ENCODE data around the gene CDC42.

Gene CDC42

DNA sequence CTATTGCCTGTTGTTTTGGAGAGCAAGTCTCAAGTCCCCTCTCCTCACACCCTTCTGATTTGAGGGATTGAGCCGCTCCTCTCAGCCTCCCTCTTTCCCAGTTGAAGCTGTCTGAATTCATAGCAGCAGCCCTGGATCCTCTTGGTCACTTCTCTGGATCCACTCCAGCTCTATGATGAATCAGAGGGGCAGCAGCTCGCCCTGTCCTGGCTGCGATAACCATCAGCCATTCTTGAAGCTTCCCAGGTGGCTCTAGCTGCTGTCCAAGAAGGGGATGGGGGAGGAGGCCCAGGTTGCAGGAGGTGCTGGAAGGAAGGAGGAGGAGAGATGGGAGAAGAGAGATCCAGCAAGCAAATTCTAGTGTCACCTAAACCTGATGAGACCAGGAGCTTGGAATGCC lies 59.1 kb downstream of the CDC42 start:
- no peak for DNase-seq

DNA sequence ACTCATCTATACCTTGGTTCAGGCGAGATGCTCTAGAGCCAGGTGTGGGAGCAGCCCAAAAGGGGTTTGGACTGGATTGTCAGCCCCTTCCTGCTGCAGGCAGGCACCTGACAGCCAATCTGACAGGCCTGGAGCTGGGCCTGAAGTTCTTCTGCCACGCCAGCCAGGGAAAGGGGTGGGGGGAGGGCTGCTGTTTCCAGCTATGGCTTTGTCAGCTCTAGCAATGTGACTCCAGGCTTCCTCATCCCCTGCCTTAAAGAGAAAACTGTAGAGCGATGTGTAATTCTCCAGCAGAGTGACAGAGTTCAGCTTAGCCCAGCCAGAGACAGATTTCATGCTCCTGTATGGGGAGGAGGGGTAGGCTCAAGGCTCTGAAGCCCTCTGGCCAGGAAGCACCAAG lies 60.0 kb downstream of the CDC42 start:
- DNase-seq, result no peak

DNA sequence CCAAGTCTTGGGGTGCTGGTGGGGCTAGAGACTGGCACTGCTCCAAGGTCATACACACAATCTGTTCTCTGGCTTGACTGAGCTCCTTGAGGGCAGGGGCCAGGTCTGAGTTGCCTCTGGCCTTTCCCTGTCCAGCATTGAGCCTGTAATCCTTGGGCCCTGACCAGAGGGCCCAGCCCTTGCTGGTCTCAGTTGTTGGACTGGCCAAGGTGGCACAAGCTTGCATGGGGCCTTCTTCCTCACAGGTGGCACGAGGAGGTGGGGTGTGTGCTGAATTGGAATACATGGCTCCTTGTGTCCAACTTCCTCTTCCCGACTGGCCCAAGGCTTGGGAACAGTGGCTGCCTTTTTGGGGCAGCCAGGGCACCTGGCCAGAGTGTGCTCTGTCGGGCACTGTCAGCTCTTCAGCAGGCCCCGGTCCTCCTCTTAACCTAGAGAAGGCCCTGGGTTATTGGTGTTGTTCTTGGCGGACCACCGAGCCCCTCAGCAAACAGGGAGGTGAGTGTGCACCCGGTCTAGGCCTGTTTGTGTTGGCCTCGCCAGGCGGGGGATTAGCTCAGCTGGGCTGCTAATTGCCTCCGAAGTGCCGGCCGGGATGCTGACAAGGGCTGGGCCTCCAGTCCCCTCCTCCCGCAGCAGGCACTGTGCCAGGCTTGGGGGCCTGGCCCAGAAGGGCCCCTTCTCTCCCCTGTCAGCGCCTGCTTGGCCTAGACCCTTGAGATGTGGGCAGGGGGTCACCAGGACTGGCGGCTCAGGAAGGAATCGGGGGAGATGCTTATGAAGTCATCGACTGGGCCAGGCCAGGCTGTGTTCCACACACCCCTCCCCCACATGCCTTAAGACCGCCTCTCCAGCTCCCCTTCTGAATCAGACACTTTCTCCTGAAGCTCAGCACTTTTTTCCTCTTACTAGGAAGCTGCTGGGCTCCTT lies 61.8 kb downstream of the CDC42 start:
- no peak for DNase-seq

DNA sequence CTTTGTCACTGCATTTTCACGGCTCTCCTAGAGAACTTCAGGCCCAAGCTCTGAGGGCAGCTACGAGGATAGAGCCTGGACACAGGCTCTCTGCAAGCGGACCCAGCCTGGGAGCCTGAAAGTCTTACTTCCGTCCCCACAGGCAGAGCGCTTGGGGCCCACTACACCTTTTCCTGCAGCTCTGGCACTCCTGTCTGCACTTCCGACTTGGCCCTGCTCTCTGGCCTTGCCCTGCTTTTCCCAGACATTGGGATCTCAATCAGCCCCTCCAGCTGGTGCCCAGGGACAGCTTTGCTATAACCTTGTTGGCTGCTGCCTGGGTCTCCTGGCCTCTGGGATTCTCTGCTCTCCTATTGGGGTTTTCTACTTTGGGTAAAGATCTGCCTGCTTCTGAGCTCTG lies 62.8 kb downstream of the CDC42 start:
- no peak for DNase-seq

DNA sequence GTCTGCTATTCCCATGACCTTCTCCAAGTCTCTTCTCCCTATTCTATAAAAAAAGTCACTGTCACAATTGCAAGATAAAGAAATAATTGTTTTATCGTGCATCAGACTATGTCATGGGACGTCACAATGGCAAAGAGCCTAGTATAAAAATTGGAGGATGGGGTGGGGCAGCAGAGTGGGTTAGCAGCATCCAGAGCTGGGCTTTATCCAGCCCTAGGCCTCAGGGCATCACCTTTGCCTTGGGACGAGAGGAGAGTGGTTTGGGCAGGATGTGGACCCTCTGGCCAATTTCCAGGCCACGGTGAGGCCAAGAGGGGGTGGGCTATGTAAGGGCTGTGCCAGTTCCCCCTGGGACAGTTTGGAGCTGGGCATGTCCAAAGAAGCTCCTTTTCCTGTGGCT lies 64.7 kb downstream of the CDC42 start:
- DNase-seq, result no peak

DNA sequence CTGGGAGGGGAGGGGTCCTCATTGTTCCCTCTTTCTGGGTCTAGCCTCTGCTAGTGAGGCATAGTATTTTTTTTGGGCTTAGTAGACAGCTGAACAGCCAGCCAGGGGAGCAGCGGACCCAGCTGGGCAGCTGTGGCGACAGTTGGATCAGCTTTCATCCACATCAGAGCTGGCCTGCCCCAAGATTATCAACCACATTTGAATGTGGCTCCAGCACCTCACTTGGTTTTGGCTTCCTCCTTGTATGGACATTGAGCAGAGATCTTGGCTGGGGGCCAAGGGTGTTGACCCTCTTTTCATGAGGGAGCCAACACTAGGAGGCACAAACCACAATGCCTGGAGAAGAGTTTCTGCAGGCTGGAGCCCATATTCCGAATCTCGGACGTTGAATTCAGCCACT lies 65.3 kb downstream of the CDC42 start:
- DNase-seq, result no peak

DNA sequence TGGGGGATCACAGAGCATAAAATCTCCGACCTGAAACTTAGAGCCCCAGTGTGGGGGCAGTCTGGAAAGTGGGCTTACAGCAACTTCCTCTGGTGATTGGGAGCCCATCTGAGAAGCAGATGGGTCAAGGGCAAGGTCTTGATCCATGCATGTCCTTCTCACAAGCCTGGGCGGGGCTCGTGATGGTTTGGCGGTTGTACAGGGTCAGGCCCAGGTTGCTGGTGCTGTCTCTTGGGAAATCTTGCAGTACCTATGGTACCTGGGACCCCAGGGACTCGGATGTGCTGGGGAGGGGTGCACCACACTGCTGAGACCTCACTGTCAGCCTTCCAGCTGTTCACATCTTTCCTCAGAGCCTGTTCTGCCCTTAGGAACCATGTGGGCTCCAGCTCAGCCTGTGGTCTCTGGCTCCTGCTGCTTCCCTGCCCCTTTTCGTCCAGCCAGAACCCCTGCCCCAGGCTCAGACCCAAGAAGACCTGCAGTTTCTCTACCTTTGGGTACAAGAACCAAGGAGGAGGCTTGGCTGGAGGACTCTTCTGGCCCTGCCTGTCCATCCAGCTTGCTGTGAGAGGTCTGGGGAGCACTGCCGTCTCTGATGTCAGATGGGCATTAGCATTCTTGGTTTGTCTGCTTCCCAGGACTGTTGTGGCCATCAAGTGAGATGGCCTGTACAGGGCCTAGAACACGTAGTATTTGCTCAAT lies 65.9 kb downstream of the CDC42 start:
- no peak for DNase-seq

DNA sequence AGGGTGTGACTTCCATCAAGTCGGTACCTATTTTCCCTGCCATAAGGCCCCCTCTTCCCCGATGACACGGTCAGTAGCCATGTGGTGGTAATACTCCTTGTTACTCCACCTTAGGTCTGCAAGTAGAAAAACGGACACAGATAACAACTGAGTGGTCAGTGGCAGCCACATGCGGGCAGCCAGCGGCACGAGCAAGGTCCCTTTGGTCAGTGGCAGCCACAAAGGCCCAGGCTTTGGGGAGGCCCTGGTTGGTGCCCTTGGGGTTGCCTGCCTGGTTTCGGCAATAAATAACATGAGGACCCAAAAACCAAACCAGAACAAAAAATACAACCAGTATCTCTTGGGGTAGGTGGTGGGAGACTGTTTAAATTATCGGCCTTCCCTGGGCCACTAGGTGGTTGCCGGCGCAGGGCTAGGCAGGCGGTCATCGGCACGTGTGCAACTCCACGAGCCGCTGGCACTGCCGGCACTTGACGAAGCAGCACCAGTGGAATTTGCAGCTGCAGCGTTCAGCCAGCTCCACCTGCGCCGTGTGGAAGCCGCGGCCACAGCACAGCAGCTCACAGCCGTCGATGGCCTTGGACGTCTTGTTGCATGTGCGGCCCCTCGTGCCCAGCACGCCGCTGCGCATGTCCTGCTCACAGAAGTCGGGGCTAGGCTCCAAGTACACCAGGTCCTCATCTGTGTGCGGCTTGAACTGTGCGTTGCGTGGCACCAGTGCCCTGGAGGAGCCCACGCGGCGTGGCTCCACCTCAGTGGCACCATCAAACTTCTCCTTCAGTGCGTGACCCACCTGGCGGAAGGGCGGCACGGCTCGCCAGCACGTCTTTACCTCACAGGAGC lies 67.3 kb downstream of the CDC42 start:
- no peak for DNase-seq

DNA sequence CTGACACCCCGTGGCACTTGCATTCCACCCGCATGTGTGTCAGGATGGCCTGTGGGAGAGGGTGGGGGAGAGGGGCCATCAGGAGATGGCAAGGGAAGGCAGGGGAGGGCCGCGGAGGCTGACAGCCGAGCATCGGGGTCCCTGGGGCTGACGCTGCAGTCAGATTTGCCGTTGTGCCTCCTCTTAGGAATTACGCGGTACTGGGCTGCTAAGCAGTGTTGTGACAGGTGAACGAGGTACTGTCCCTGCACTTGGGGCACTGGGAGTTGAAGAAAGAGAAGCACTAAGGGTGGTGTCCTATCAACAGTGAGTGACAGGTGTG lies 67.9 kb downstream of the CDC42 start:
- no peak for DNase-seq

DNA sequence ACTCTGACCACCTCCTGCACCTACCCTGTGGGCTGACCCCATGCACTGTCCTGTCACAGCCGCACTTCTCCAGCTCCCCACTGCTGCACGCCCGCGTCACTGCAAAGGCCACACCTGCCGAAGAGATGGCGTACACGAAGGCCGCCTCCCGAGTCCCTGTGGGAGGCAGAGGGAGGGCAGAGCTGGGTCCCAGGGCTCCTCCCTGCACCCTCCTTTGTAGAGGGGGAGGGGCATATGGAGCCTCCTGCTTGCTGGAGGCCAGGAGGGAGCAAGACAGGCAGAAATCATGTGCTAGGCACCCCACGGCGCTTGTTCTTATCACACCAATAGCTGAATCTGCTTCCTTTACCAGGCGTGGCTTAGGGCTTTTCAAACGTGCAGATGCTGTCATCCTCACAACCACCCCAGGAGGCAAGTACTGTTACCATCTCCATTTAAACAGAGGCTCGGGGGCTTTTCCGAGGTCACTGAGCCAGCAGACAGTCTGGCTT lies 69.0 kb downstream of the CDC42 start:
- no peak for DNase-seq

DNA sequence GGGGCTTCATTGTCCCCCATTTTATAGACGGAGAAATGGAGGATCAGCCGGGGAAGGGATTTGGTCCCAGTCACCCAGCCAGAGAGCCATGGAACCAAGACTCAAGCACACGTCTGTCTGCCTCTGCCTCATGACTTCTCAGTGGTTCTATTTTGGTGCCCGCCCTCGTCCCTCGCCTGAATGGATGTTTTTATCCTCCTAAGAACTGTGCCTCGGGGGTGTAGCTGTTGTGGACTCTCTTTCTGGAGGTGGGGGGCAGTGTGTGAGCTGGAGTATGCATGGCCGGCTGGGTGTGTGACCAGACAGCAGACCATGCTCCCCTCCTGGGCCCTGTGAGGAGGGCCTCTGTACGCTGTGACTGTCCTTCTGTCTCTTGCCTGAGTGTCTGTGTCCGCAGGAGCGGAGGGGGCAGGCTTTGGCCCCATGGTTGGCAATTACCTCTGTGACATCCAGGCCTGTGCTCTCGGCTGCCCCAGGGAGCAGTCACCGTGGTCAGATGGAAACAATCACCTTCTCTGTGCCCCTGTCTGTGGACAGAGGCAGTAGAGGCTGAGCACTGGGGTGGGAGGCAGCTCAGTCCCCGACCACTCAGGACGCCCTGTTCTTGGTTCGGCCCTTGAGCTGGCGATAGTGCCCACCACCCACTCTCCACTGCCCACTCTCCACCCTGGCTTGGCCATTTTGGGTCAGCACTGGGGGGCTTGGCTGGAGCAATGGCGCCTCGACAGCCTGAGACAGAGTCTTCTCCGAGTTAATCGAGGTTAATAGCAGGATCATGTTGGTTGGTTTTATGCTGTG lies 70.0 kb downstream of the CDC42 start:
- DNase-seq, result no peak

DNA sequence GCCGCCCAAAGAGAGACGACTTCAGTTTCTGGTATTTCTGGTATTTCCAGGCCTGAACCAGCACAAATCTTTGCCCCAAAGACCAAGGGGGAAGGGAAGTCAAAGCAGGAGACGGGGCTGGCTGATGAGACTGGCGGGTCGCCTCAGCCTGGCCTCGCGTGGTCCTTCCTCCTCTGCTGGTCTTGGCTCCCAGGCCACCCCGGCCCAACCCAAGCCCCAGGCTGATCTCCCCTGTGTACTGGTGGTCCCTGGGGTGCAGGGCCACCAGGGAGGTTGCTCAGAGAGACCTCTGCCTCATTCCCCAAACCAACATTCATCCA lies 70.5 kb downstream of the CDC42 start:
- DNase-seq, result no peak

DNA sequence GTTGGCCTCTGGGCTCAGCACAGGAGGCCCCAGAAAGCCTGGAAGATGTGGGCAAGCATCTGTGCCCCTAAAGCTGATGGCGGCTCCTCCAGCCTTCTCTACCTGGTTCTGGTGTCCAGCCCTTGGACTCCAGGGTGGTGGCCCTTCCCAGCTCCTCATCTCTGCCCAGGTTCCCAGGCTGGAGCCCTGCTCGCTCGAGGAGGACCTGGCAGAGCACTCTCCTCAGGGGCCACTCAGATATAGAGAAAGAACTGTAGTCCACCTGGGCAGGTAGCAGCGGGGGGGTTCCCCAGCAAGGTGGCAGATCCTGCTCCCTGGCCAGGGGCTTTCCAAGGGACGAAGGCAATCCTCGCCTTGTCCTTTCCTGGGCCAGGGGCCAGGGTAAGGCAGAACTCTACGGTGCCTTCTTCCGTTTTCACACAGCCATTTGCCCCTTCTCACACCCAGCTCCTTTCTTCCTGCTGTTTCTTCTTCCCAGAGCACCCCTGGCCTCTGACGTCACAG lies 71.4 kb downstream of the CDC42 start:
- DNase-seq, result no peak

DNA sequence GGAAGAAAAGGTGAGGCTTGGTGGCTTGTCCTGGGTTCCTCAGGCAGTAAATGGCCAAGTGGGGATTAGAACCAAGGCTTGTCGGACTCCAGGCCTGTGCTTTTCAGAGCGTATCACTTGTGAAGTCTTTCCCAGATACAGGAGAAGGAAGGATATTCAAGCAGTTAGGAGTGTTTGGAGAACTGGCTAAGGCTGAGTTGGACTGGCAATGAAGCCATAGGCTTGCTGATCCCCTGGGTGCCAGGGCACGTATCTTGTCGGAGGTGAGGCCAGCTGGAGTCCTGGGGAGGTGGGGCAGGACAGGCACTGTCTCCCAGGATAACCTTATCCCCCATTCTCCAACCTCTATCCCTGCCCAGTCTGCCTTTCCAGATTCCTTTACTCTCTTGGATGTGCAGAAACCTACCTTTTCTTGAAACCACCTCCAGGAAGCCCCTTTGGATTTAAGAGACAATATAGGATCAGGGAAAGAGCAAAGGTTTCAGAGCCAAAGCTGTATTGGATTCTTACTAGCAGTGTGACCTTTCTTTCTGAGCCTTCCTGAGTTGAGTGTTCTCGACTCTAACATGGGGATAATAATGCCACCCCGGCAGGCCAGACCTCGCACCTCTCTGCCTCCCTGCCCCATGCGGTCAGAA lies 72.2 kb downstream of the CDC42 start:
- no peak for DNase-seq

DNA sequence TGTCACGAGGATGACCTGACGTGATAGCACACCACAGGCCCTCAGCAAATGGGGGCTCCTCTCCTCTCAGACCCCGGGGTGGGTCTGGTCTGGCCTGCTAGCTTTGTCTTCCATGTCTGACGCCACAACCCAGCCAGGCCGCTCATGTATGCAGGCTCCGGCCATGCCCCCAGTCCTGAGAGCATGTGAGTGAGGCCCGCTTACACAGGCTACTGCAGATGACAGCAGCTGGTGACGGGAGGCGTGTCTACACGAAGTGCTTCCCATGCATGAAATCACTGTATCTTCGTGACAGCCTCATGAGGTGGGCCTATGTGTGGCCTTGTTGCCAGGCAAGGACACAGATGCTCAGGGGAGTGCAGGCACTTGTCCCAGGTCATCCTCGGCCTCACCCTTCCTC lies 74.0 kb downstream of the CDC42 start:
- DNase-seq, result no peak

DNA sequence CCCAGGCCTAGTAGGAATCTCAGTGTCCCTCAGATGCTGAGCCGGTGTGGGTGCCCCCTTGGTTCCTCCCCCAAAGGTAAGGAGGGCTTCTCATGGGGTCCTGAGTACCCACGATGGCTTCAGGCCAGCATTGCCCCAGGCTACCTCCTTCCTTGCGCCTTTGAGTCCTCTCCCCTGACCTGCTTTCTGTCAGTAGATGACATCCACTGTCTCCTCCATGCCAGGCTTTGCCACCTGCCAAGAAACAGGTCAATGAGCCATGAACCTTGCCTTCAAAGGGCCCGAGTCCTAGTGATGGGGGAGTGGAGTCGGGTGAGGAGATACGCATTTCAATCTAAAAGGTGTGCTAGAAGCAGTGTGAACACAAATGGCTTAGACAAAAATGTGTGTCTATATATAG lies 74.7 kb downstream of the CDC42 start:
- DNase-seq, result no peak

DNA sequence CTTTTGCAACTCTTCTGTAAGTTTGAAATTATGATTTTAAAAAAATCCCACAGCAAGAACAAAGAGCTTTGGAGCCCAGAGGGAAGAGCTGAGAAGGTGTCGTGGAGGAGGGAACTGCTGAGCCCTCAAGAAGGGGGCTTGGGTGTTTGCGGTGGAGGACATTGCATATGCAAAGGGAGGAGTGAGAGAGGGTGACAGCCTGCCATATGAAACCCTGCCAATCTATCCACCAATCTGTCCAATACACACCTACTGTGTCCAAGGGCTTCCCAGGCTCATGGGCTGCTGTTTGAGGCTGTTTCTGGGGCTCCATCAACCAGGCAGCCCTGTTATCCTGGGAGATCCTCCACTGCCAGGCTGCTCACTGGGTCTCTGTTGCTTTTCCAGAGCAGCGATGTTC lies 75.2 kb downstream of the CDC42 start:
- DNase-seq, result peak in 1 of 2 experiments; percentile 28

DNA sequence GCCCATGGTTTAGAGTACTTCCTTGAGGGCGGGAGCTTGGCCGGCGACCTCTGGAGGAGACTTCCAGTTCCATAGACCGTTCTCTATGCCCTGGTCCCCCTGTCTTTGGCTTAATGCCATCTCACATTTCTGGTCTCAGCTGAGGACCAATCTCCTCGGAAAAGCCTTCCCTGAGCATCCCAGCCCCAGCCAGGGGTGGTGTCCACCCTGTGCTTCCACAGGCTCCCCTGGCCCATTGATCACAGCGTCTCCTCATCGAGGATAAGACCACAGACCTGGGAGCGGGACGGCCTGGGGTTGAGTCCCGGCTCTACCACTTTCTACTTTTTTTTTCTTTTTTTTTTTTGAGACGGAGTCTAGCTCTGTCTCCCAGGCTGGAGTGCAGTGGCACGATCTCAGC lies 75.9 kb downstream of the CDC42 start:
- DNase-seq, result no peak

DNA sequence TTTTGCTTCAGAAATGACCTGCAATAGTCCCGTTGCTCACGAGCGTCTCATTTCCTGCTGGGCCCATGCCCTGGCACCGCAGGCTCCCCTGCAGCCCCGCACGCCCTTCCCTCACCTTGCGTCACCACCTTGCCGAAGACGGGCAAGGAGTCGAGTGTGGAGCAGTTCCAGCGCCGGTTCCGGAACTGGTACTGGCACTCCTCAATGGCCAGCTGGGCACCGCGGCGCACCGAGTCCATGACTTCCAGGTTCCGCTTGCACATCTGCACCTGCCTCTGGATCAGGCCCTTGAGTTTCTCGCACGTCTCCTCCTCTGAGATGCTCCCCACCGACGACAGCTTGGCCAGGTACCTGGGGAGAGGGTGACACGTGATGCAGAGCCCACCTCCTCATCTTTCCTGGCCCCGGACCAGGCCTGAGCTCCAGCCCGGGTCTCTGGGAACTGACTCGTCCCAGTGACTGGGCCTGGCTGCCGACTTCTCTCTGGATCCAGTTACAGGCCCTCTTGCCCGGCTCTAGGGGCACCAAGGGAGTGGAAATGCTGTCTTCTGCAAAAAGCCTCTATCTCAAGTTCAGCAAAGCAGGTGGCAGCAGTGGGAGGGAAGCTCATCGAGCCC lies 77.1 kb downstream of the CDC42 start:
- no peak for DNase-seq

DNA sequence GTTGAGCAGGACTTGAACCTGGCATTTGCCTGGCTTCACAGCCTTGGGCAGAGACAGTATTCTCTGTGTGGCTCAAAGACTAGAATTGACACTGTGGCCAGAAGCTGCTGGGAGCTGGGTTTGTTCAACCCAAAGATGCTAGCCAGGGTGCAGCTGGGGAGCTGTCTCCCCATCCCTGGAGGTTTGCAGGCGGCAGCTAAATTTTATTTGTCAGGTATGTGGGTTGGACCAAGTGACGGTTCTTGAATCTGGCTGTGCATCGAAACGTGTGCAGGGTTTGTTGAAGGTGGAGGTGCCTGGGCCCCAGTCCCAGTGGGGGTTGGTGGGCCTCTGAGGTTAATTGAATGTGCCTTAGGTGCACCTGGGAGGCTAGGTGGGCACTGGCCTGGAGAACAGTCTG lies 78.6 kb downstream of the CDC42 start:
- DNase-seq, result no peak

DNA sequence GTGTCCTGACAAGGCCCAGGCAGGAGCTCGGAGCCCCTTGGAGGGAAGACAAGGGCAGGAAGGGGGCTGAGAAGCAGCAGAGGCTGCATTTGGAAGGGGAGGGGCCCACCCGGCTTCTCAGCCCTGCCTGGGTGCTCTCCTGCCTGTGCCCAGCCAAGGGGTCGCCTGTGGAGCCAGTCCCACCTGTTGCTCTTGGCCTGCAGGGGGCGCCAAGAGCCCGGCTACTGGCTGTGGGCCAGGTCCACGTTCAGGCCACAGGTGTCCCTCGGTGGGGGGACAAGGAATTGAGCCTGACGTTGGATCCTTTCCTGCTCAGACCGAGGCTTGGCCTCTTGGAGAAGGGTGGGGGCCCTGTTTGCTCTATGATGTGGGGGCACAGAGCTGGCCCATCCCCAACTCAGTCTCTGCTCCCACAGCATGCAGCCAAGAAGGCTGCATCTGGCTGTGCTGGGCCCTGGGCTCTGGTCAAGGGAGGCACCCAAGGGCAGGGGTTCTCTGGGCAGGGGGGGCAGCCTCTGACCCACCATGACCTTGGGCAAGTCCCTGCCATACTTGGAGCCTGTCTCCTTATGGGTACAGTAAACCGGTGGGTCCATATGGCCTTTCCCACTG lies 79.5 kb downstream of the CDC42 start:
- peak in 1 of 2 experiments; percentile 52 for DNase-seq
